Neural crest cell (in vitro differentiated cells): ENCODE data around the gene PPP1R36. TPM values are rescaled to one million over a fixed set of nuclear protein-coding genes. Genes with fewer than 3 reads are reported as not detected.
A peak's percentile ranks its signal among the peaks of the same experiment; 100 is the strongest.

ENCODE experiments used
- DNase-seq: peaks from one replicate; pipeline ENCODE4 v3.0.0; 2021; ENCODE audit warnings: low read depth, mixed read lengths, low spot score
- H3K27ac Mint-ChIP-seq: one replicate; pipeline ENCODE4 v1.8.0; 2021; ENCODE audit warnings: mild to moderate bottlenecking, mixed read lengths; ENCODE audit not compliant: unreplicated experiment
- H3K27me3 Mint-ChIP-seq: 2 replicates; pipeline ENCODE4 v1.8.0; 2021; ENCODE audit warnings: low read depth, mild to moderate bottlenecking, mixed read lengths
- H3K36me3 Mint-ChIP-seq: 2 replicates; pipeline ENCODE4 v1.8.0; 2021; ENCODE audit warnings: low read depth, mild to moderate bottlenecking, mixed read lengths
- H3K4me1 Mint-ChIP-seq: 2 replicates; pipeline ENCODE4 v1.8.0; 2021; ENCODE audit warnings: mixed read lengths
- H3K4me3 Mint-ChIP-seq: one replicate; pipeline ENCODE4 v1.8.0; 2021; ENCODE audit warnings: mild to moderate bottlenecking, mixed read lengths
- H3K9me3 Mint-ChIP-seq: 2 replicates; pipeline ENCODE4 v1.8.0; 2021; ENCODE audit warnings: mixed read lengths
- long read RNA-seq: library from polyadenylated mRNA; unstranded; transcript quantifications from one replicate; pipeline ENCODE4 v2.0.0, GENCODE V29; 2020
- total RNA-seq: library from RNA; stranded (reverse); gene quantifications from 2 replicates; pipeline ENCODE4 v1.2.1, GENCODE V29; 2021
- TF ChIP-seq, protein P1 (sequence below): fragments of 200-600 bp; sonication (generic); conservative IDR thresholded peaks from 2 replicates; pipeline ENCODE4 v1.5.0; 2021; ENCODE audit warnings: antibody characterized with exemption, mild to moderate bottlenecking

PPP1R36 gene
- total RNA-seq, result 0.33 and 1.1 TPM in 2 replicates
- long read RNA-seq, partial matches to known transcripts, result 0 of 1 reads
- long read RNA-seq, other reads (novel, unspliced or antisense), result 1 of 1 reads

- H3K36me3 Mint-ChIP-seq, result no peaks in the 10 kb centered on the region
- H3K9me3 Mint-ChIP-seq, result no peaks in the 10 kb centered on the region
- no peak for DNase-seq
- no peak within 1 kb of the TSS for H3K27ac Mint-ChIP-seq
- H3K27me3 Mint-ChIP-seq, result peaks cover 47% of the 10 kb centered on the region
- TF ChIP-seq, protein P1, sequence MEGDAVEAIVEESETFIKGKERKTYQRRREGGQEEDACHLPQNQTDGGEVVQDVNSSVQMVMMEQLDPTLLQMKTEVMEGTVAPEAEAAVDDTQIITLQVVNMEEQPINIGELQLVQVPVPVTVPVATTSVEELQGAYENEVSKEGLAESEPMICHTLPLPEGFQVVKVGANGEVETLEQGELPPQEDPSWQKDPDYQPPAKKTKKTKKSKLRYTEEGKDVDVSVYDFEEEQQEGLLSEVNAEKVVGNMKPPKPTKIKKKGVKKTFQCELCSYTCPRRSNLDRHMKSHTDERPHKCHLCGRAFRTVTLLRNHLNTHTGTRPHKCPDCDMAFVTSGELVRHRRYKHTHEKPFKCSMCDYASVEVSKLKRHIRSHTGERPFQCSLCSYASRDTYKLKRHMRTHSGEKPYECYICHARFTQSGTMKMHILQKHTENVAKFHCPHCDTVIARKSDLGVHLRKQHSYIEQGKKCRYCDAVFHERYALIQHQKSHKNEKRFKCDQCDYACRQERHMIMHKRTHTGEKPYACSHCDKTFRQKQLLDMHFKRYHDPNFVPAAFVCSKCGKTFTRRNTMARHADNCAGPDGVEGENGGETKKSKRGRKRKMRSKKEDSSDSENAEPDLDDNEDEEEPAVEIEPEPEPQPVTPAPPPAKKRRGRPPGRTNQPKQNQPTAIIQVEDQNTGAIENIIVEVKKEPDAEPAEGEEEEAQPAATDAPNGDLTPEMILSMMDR, result no peak
- H3K4me3 Mint-ChIP-seq, result peak within 1 kb of the TSS; percentile 45
- no peaks in the 10 kb centered on the region for H3K4me1 Mint-ChIP-seq
These were observed at the start of gene PPP1R36 for GRCh38 chr14:64549791-64550620. Gene PPP1R36 (plus strand): TSS chr14:64549961. CDS start chr14:64549998, 37 bp downstream.

DNA sequence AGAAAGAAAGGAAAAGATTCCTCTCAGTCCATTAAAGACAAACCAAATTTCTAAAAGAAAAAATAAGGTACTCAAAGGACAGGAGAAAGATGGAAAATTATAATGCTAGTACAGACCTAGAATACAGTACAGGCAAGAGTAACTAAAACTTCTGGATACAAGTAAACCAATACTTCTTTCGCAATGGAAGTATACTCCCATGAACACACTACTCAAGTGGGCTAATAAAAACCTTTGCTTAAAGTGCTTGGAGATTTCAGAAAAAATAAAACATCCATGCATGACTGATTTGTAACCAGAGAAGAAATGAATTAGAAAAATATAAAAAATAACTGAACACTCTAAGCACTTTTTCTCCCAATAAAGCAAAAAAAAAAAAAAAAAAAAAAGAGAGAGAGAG, 49.7 kb upstream of the PPP1R36 start:
- TF ChIP-seq, protein P1, result no peak
- no peaks in the 10 kb centered on the region for H3K9me3 Mint-ChIP-seq
- peak overlapping the region; percentile 32 for H3K4me3 Mint-ChIP-seq
- no peaks in the 10 kb centered on the region for H3K36me3 Mint-ChIP-seq
- no peak overlapping the region for H3K27ac Mint-ChIP-seq
- H3K4me1 Mint-ChIP-seq, result peaks cover 21% of the 10 kb centered on the region
- H3K27me3 Mint-ChIP-seq, result no peaks in the 10 kb centered on the region
- DNase-seq, result no peak

GRCh38 chr14:64501411-64502171, 48.2 kb upstream of the PPP1R36 start:
- no peak for DNase-seq
- H3K27ac Mint-ChIP-seq, result no peak overlapping the region
- no peaks in the 10 kb centered on the region for H3K36me3 Mint-ChIP-seq
- peak overlapping the region; percentile 94 for H3K4me3 Mint-ChIP-seq
- H3K4me1 Mint-ChIP-seq, result peaks cover 34% of the 10 kb centered on the region
- no peaks in the 10 kb centered on the region for H3K9me3 Mint-ChIP-seq
- no peaks in the 10 kb centered on the region for H3K27me3 Mint-ChIP-seq
- TF ChIP-seq, protein P1, result no peak

DNA sequence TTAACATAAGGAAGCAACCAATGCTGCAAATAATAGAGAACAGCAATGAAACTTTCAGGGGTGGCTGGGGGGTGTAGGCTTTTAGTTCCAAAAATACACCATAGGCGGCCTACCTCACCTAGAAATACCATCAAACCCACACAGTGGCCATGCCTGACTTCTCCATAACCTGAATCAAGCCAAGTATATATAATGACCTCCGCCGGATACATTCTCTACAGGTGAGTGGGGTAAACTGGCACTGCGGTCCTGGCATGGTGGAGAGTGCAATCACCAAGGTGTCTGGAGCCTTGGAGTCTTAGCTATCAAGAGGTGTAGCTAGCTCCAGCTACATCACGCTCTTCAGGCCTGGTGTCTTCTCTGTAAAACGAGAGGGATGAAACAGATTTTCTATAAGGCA, 47.3 kb upstream of the PPP1R36 start:
- TF ChIP-seq, protein P1, result no peak
- Mint-ChIP-seq H3K27ac (no peak overlapping the region), H3K4me3 (peak overlapping the region; percentile 94), H3K27me3 (no peaks in the 10 kb centered on the region), H3K4me1 (peaks cover 42% of the 10 kb centered on the region), H3K36me3 (no peaks in the 10 kb centered on the region), H3K9me3 (no peaks in the 10 kb centered on the region)
- DNase-seq, result no peak

- Mint-ChIP-seq H3K4me3 (peak overlapping the region; percentile 94), H3K36me3 (no peaks in the 10 kb centered on the region), H3K9me3 (no peaks in the 10 kb centered on the region), H3K4me1 (peaks cover 47% of the 10 kb centered on the region), H3K27ac (peak overlapping the region; percentile 90), H3K27me3 (no peaks in the 10 kb centered on the region)
- DNase-seq, result no peak
- TF ChIP-seq, protein P1, result no peak
These were observed 46.8 kb upstream of the PPP1R36 start for GRCh38 chr14:64502887-64503433.
